GM19467 (cell line): Measurements from ENCODE around the gene PRSS35.
"Not testable (repeated sequence)": the region's sequence is repeated elsewhere in the genome, so short reads cannot be mapped to it uniquely, and the experiment has no call there.

Experiments
- ATAC-seq: cut with Tn5 transposase; IDR thresholded peaks from one replicate; pipeline ENCODE4 v1.9.1; 2021; ENCODE audit warnings: mild to moderate bottlenecking, moderate library complexity; ENCODE audit not compliant: unreplicated experiment

The PRSS35 gene, protein sequence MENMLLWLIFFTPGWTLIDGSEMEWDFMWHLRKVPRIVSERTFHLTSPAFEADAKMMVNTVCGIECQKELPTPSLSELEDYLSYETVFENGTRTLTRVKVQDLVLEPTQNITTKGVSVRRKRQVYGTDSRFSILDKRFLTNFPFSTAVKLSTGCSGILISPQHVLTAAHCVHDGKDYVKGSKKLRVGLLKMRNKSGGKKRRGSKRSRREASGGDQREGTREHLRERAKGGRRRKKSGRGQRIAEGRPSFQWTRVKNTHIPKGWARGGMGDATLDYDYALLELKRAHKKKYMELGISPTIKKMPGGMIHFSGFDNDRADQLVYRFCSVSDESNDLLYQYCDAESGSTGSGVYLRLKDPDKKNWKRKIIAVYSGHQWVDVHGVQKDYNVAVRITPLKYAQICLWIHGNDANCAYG

DNA sequence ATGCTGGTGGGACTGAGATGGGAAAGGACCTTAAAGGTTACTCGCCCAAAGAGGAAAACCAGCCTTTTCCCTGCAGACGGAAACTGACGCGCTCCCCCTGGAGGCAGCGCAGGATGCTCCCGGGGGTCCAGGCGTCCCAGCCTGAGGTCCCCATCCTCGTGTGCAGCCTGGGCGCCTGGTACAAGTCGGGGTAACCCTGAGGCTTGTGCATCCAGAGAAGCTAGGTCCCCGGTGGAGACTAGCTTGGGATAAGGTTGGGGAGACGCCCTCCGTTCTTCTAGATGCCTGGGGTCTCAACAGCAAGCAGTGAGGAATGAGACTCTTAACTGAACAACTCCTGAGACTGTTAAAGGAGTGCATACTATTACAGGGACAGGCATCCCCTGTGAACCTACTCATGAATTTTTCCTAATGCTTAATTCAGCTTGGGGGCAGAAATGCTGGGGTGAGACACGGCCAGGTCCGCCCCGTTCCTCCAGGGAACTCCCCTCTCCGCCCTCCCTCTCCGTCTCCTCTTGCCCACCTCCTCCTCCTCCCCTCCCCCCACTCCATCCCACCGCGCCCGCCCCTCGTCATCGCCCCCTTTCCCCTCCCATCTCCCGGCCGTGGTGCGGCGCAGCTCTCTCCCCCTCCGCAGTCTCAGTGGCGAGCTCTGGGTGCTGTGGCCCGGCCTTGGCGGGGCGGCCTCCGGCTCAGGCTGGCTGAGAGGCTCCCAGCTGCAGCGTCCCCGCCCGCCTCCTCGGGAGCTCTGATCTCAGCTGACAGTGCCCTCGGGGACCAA lies at the start of gene PRSS35:
Gene PRSS35 (plus strand): TSS at position 634 of the 781 bp plus-strand sequence. CDS start 10,908 bp downstream, outside the sequence.
- ATAC-seq = no peak

DNA sequence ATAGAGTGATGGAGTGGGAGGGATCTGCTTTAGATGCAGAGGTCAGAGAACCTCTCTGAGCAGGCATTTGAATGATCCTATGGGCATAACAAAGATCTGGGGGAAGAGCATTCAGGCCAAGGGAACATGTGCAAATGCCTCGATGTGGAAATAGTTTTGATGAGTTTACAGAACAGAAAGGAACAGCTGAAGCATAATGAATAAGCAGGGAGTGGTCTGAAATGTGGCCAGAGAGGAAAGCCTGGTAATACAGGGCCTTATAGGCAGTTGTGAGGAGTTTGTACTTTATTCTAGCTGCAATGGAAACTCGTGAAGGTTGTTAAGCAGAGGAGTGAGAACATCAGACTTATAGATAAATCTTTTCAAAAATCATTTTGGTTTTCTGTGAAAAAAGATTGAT lies 48.4 kb upstream of the PRSS35 start:
- no peak for ATAC-seq

GRCh38 chr6:83464381-83465140 lies 47.8 kb upstream of the PRSS35 start:
- no peak for ATAC-seq

- ATAC-seq = no peak
Observed at GRCh38 chr6:83466328-83466727, 46.0 kb upstream of the PRSS35 start.

- ATAC-seq = no peak
Observed at GRCh38 chr6:83467620-83468036, 44.7 kb upstream of the PRSS35 start.

- ATAC-seq = no peak
Observed at GRCh38 chr6:83470001-83470400, 42.3 kb upstream of the PRSS35 start.

- ATAC-seq = no peak
Observed at GRCh38 chr6:83470587-83470986, 41.7 kb upstream of the PRSS35 start.

DNA sequence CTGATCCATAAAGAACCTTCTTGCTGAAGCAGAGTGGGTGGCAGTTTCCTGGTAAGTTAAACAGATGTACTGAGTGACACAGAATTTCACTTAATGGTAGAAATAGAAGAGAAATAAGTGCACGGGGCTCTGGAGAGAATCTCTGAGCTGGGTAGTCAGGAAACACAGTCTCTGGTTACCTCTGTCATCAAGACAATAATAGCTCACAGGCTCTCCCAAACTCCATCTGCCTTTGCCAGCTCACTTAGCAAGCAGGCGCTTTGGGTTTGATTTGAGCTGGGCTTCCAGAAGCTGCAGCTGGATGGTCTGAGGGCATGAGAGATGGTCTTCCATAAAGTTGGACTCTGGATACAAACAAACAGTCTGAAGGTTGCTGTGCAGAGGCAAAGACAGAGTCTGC lies 39.6 kb upstream of the PRSS35 start:
- no peak for ATAC-seq

- ATAC-seq = no peak
Observed at GRCh38 chr6:83474309-83474708, 38.0 kb upstream of the PRSS35 start.

DNA sequence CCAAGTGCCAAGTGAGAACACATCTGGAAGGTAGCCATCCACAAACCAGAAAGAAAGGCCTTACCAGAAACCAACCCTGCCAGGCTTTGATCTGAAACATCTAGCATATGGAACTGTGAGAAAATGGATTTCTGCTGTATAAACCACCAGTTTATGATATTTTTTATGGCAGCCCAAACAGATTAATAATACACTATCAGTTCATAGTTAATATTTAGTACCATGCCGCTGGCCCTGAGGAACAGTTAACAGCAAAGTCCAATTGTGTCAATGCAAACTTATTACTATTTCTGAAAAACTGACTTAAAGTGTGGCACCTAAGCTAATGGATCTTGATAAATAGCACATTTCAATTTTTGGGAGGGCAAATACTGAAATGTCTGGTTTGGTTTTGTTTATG lies 35.4 kb upstream of the PRSS35 start:
- no peak for ATAC-seq

DNA sequence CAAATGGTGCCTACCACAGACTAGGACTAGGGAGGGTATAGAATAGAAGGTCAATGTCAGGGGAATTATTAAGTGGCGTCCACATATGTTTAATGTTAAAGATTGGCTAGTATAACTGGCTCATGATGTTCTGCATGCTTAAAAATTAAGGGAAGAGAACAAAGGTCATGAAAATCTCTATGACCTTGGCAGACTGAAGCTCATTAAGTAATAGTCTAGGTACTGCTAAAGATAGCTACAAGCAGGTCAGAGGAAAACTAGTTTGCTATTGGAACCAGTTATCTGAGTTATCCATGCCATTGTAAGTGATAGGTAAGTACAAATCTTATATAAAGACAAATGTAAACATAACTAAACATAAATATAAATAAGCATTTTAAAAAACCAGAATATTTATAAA lies 32.9 kb upstream of the PRSS35 start:
- ATAC-seq = no peak

DNA sequence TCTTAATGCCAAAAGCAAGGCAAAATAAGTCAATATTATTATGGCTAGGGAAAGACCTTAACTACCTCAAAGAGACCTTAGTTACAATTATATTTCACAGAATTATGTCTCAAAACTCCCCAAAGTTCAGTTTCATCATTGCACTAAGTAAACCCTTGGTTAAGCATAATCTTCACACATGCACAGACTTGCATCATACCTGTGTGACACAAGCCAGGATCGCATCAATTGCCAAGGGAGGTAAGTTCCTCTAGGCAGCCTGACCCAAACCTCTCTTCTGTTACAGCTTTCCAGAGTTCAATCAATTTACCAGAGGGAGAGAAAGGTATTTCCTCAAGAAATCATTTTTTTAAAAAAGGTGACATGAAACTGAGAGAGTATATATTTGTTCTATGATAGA lies 31.9 kb upstream of the PRSS35 start:
- ATAC-seq = no peak

DNA sequence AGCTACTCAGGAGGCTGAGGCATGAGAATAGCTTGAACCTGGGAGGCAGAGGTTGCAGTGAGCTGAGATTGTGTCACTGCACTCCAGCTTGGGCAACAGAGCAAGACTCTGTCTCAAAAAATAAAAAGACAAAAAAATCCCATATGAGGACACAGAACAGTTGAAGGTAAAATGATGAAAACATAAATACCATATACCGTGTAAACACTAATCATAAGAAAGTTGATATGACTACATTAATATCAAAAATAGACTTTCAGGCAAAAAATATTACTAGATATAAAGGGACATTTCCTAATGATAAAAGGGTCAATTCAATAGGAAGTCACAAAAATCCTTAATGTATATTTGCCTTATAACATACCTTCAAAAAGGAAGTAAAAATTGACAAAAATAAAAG lies 30.4 kb upstream of the PRSS35 start:
- not testable (repeated sequence) for ATAC-seq

- no peak for ATAC-seq
Observed at GRCh38 chr6:83488448-83488847, 23.9 kb upstream of the PRSS35 start.

GRCh38 chr6:83488861-83489260 lies 23.5 kb upstream of the PRSS35 start:
- no peak for ATAC-seq

DNA sequence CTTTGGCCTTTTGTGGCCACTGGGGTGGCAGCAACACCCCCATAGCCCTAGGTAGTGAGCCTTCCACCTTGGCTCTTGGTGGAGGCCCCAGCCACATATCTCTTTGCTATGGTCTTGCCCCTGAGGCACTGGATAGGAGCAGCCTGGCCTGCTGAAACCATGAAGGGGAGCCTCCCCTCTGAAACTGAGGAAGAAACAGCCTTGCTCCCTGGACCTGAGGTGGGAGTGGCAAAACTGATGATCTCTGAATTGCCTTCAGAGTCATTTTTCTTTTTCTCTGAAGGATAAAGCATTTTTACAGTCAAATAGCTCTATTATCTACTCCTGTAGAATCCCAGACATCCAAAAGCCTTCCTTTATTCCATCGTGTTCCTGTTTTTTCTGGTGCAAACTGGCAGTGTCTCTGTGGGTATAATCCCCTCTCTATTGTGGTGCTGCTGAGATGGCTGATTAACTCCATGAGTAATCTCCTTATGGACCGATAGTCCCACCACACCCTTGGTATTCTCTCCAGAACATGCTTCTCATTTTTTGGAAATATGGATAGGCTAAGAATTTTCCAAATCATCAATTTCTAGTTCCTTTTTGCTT lies 22.0 kb upstream of the PRSS35 start:
- ATAC-seq = no peak

DNA sequence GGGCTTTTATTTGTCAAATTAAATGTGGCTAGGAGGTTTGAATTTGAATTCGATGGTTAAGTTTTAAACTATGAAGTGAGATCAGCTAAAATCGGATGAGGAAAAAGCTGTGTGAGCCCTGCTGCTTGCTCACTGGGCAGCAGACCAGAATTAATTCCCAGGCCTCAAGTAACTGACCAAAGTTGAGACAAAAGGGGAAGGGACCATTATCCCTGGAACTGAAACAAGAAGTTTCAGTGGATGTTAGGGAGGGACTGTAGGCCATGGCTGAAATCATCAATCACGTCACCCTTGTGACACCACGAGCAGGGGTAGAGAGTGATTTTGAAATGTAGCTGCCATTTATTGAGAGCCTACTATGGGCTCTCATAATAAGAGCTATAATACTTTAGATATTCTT lies 7.0 kb upstream of the PRSS35 start:
- ATAC-seq = no peak

GRCh38 chr6:83509441-83509840 lies 2.9 kb upstream of the PRSS35 start:
- no peak for ATAC-seq

DNA sequence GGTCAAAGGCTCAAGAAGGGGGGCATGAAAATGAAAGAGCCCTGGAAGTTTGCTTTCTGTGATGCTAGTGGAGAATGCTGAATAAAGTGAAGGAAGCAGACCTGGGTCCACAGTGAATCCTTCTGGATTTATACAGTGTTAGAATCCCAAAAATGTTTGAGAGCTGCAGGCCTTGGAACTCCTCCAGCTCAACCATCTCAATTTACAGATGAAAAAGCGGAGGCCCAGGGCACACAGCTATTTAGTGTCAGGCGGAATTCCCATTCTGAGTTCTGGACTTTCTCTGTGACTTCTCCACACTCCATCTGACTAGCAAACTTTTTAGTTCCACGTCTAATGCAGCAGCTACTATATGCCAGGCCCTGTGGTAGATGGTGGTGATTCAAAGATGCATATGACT lies 1.5 kb upstream of the PRSS35 start:
- no peak for ATAC-seq

GRCh38 chr6:83511266-83511665 lies 1.1 kb upstream of the PRSS35 start:
- ATAC-seq = no peak

DNA sequence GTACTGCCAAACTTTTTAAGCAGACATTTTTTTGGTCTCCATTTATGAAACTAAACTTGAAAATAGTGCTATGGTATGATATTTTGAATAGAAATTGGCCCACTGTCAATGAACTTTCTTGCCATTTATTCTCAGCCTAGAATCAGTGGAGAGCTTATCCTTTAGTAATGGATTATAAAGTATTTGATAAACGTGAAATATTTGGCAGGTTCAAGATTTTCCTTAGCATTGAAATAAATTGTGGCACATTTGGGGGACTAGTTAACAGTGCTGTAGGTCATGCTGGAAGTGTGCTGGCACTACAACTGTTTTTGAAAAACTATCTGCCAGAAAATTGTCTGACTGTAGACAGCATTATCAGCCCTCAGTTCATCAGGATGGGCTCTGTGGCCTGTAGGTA lies 2.1 kb downstream of the PRSS35 start:
- no peak for ATAC-seq
